ENCODE results near the gene RBM4.

DNA sequence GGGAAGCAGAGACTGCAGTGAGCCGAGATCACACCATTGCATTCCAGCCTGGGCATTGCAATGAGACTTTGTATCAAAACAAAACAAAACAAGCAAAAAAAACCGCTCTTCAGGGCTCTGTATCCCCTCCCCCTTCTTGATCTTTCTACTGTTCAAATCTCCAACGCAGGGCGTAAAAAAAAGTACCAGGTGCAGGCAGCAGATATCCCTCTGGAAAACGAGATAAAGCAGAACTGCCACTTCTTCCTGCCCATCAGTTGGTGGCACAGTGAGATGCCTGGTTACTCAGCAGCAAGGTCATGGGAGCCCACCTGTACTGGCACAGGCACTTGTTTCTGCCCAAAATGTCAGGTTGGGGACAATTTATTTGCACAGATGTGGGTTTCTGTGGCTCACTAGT lies 34.3 kb upstream of the RBM4 start:
- TF ChIP-seq SIN3A (IDR thresholded peaks at IDR 0.05; ENCODE audit: borderline replicate concordance, insufficient read depth, low read length) = no peak
- no peak for TF ChIP-seq TAF1 (IDR thresholded peaks at IDR 0.05; ENCODE audit: borderline replicate concordance, insufficient read depth, low read length)

Data from PFSK-1 (cell line).